ENCODE data around the gene CCDC188. TPM values are rescaled to one million over a fixed set of nuclear protein-coding genes. Genes with fewer than 3 reads are reported as not detected.

The CCDC188 gene
- total and polyA plus RNA-seq, 9 of the 15 experiments (the other 6 are each of a cell fraction or from before 2014, with no cell fraction given) = not detected

DNA sequence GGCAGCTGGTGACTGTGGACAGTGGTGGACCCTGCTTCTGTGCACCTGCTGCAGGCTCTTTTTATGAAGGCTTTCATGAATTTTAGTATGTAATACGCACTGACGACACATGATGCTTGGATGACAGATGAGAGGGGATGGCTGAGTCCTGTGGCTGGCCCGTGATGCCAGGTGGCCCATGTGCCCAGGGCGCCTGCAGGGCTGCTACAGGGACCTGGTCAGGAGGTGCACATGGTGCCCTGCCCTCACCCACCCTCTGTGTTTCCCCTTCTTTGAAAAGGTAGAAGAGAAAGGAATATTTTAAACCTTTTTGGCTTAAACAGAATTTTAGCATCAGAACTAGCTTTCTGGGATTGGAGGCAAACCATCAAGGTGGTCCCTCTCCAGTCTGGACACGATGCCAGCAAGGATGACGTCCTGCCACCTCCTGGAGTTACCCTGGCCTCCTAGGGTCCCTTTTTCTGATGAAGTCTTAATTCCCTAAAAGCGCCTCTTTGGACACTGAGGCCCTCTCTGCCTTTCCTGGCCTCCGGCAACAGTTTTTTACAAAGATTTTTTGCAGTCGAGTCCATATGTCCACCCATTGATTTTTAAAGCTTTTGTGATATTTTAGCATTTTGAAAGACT, 40.4 kb downstream of the CCDC188 start (continued):
- no peak for TF ChIP-seq PURB (CRISPR knock-in tag; IDR thresholded peaks at IDR 0.05; ENCODE audit: low read depth)
- TF ChIP-seq NEUROD1 (IDR thresholded peaks at IDR 0.05; ENCODE audit: borderline replicate concordance, low read depth, low read length, partially characterized antibody) = peak; percentile 3
- no peak for TF ChIP-seq MYNN (IDR thresholded peaks at IDR 0.05)
- no peak for TF ChIP-seq MYNN (CRISPR knock-in tag; IDR thresholded peaks at IDR 0.05)

- peaks cover 12% of the 10 kb centered on the region; the same call in 2 of the 3 replicates for H3K79me2 ChIP-seq (ENCODE audit: control insufficient read depth, insufficient read depth, low read length)
- FAIRE-seq = no peak
- ChIA-PET CTCF (ENCODE audit: low intra/inter-chr PET ratio) (no interaction called here), POLR2A (interaction anchor here (0.6 to 20.7 kb wide), 22 partner anchors 8 to 1461 kb away, joined by 3 to 513 read pairs (median 4); partner anchors contain the start of genes DGCR6L, RANBP1, TANGO2 and TRMT2A)
- BruUV-seq (replicated peaks) = no TSS peak
- 92% methylated on average over 23 of the region's 23 CpGs for WGBS (ENCODE audit: insufficient coverage, low coverage, missing lambda C conversion rate)
- intact Hi-C loops (cut with micrococcal nuclease) = no loop called here
- H3K36me3 ChIP-seq (ENCODE audit: control insufficient read depth, insufficient read depth, low read length) = peaks cover 100% of the 10 kb centered on the region
- H3K4me3 ChIP-seq = no peak overlapping the region
- no peak overlapping the region for H3K27ac ChIP-seq (ENCODE audit: extremely low read depth, low read depth, low read length)
- peaks cover 73% of the 10 kb centered on the region for H4K20me1 ChIP-seq (replicated peaks; ENCODE audit: control insufficient read depth, insufficient read depth, low read length)
- in situ Hi-C loops (cut with MboI) = loop anchor here (10.0 kb wide), 1 partner anchor 385 kb away; the partner anchor contains the start of gene GP1BB
- H3K9me1 ChIP-seq (ENCODE audit: control insufficient read depth, insufficient read depth, low read length) = peaks cover 3% of the 10 kb centered on the region
- H3K4me2 ChIP-seq (ENCODE audit: insufficient read depth, low read length) = no peak overlapping the region
- peak overlapping the region in 1 of 2 experiments; percentile 18; a peak in 2 of 4 replicates for H3K9ac ChIP-seq (ENCODE audit: insufficient read depth in 1 of 2, low read depth in 2 of 2, low read length in 2 of 2)
- DNase-seq (ENCODE audit: extremely low read depth in 1 of 4, low spot score in 3 of 4) = peak in 1 of 4 experiments; percentile 62
- H3K4me1 ChIP-seq (replicated peaks in 1 of 2; ENCODE audit: control insufficient read depth in 2 of 2, insufficient read depth in 2 of 2, low read length in 2 of 2) = peaks cover 0 to 68% of the 10 kb centered on the region in 2 experiments; a peak in 3 of 5 replicates
- ATAC-seq = peak; percentile 2
- no peaks in the 10 kb centered on the region for H3K27me3 ChIP-seq (ENCODE audit: control insufficient read depth in 2 of 2, insufficient read depth in 2 of 2, low read length in 2 of 2)
- no peak overlapping the region for H2AFZ ChIP-seq (ENCODE audit: low read depth, low read length)
- no peaks in the 10 kb centered on the region for H3K9me3 ChIP-seq (replicated peaks; ENCODE audit: control insufficient read depth, insufficient read depth, low read depth, low read length)
- TF ChIP-seq PKNOX1 (IDR thresholded peaks at IDR 0.05) = no peak
- TF ChIP-seq ZNF696 (CRISPR knock-in tag; conservative IDR thresholded peaks at IDR 0.05) = no peak
- no peak for TF ChIP-seq RHOXF2B (CRISPR knock-in tag; conservative IDR thresholded peaks at IDR 0.05)
- TF ChIP-seq GATAD2B (IDR thresholded peaks at IDR 0.05; ENCODE audit: borderline replicate concordance) = no peak
- TF ChIP-seq, protein P1, sequence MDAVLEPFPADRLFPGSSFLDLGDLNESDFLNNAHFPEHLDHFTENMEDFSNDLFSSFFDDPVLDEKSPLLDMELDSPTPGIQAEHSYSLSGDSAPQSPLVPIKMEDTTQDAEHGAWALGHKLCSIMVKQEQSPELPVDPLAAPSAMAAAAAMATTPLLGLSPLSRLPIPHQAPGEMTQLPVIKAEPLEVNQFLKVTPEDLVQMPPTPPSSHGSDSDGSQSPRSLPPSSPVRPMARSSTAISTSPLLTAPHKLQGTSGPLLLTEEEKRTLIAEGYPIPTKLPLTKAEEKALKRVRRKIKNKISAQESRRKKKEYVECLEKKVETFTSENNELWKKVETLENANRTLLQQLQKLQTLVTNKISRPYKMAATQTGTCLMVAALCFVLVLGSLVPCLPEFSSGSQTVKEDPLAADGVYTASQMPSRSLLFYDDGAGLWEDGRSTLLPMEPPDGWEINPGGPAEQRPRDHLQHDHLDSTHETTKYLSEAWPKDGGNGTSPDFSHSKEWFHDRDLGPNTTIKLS (IDR thresholded peaks at IDR 0.05; ENCODE audit: borderline replicate concordance, low read depth) = no peak
- TF ChIP-seq POLR2AphosphoS2 (IDR thresholded peaks at IDR 0.05; ENCODE audit: low read length) = no peak; the same call in none of the 2 replicates
- TF ChIP-seq, protein P2, sequence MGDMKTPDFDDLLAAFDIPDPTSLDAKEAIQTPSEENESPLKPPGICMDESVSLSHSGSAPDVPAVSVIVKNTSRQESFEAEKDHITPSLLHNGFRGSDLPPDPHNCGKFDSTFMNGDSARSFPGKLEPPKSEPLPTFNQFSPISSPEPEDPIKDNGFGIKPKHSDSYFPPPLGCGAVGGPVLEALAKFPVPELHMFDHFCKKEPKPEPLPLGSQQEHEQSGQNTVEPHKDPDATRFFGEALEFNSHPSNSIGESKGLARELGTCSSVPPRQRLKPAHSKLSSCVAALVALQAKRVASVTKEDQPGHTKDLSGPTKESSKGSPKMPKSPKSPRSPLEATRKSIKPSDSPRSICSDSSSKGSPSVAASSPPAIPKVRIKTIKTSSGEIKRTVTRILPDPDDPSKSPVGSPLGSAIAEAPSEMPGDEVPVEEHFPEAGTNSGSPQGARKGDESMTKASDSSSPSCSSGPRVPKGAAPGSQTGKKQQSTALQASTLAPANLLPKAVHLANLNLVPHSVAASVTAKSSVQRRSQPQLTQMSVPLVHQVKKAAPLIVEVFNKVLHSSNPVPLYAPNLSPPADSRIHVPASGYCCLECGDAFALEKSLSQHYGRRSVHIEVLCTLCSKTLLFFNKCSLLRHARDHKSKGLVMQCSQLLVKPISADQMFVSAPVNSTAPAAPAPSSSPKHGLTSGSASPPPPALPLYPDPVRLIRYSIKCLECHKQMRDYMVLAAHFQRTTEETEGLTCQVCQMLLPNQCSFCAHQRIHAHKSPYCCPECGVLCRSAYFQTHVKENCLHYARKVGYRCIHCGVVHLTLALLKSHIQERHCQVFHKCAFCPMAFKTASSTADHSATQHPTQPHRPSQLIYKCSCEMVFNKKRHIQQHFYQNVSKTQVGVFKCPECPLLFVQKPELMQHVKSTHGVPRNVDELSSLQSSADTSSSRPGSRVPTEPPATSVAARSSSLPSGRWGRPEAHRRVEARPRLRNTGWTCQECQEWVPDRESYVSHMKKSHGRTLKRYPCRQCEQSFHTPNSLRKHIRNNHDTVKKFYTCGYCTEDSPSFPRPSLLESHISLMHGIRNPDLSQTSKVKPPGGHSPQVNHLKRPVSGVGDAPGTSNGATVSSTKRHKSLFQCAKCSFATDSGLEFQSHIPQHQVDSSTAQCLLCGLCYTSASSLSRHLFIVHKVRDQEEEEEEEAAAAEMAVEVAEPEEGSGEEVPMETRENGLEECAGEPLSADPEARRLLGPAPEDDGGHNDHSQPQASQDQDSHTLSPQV (IDR thresholded peaks at IDR 0.05) = no peak
- no peak for TF ChIP-seq TCF7 (IDR thresholded peaks at IDR 0.05; ENCODE audit: borderline replicate concordance)
Measured at GRCh38 chr22:20109411-20110358, 41.2 kb downstream of the CCDC188 start.
